Prostate gland (tissue), 2 donors: Measurements from ENCODE around the gene TJAP1.

Source experiments
- POLR2AphosphoS5 ChIP-seq: sonication (generic); formaldehyde crosslinking; IDR thresholded peaks from one replicate; pipeline ENCODE4 v1.6.1; 2017; ENCODE audit warnings: antibody characterized with exemption
- TF ChIP-seq, protein P1 (sequence below), 4 experiments: fragments of 200-600 bp in 2 of 4; fragments of 450-650 bp in 2 of 4; sonication (generic) in 2 of 4; IDR thresholded peaks; 1 replicate in 3 of 4; 2 replicates in 1 of 4; pipeline ENCODE4 v1.5.1; 2016 to 2019; ENCODE audit warnings: antibody characterized with exemption in 4 of 4, mild to moderate bottlenecking in 2 of 4, moderate library complexity in 2 of 4

- TF ChIP-seq, protein P1, sequence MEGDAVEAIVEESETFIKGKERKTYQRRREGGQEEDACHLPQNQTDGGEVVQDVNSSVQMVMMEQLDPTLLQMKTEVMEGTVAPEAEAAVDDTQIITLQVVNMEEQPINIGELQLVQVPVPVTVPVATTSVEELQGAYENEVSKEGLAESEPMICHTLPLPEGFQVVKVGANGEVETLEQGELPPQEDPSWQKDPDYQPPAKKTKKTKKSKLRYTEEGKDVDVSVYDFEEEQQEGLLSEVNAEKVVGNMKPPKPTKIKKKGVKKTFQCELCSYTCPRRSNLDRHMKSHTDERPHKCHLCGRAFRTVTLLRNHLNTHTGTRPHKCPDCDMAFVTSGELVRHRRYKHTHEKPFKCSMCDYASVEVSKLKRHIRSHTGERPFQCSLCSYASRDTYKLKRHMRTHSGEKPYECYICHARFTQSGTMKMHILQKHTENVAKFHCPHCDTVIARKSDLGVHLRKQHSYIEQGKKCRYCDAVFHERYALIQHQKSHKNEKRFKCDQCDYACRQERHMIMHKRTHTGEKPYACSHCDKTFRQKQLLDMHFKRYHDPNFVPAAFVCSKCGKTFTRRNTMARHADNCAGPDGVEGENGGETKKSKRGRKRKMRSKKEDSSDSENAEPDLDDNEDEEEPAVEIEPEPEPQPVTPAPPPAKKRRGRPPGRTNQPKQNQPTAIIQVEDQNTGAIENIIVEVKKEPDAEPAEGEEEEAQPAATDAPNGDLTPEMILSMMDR (IDR thresholded peaks at IDR 0.05): no peak
- TF ChIP-seq POLR2AphosphoS5: no peak
Observed at GRCh38 chr6:43445576-43445975, 31.8 kb upstream of the TJAP1 start.
